ENCODE data around the gene SLC8A1. TPM values are rescaled to one million over a fixed set of nuclear protein-coding genes. Genes with fewer than 3 reads are reported as not detected.

Gene SLC8A1
- total RNA-seq, 1 experiment from 2014 or later, result 0.43 TPM

GRCh38 chr2:40455661-40456060, 3.8 kb upstream of the SLC8A1 start:
- DNase-seq, result no peak
- Histone ChIP-seq H3K36me3 (ENCODE audit: control insufficient read depth, insufficient read depth, low read length) (no peaks in the 10 kb centered on the region), H3K27me3 (replicated peaks; ENCODE audit: control insufficient read depth, insufficient read depth, low read length) (no peaks in the 10 kb centered on the region), H3K4me1 (no peaks in the 10 kb centered on the region), H3K9me3 (no peaks in the 10 kb centered on the region), H3K4me3 (ENCODE audit: low read depth, low read length) (no peak overlapping the region)
- TF ChIP-seq CTCF (IDR thresholded peaks at IDR 0.05; ENCODE audit: insufficient read depth in 1 of 2, low read depth in 1 of 2, low read length in 1 of 2, severe bottlenecking in 1 of 2, unreplicated experiment in 1 of 2), result no peak
- no TSS peak for BruUV-seq (replicated peaks)
- intact Hi-C loops (cut with micrococcal nuclease; ENCODE audit: unreplicated experiment), result no loop called here
- no peaks in the 10 kb centered on the region for H3K36me3 Mint-ChIP-seq (ENCODE audit: insufficient read depth, unreplicated experiment)
- no peaks in the 10 kb centered on the region for H3K4me1 Mint-ChIP-seq (ENCODE audit: low read depth, unreplicated experiment)
- peaks cover 15% of the 10 kb centered on the region for H3K27me3 Mint-ChIP-seq (ENCODE audit: insufficient read depth, unreplicated experiment)
- ChIA-PET CTCF (no interaction called here), POLR2A (no interaction called here)
- no peaks in the 10 kb centered on the region for H3K9me3 Mint-ChIP-seq (ENCODE audit: unreplicated experiment)
- no peak overlapping the region for H3K27ac Mint-ChIP-seq (ENCODE audit: unreplicated experiment)
- no peak overlapping the region for H3K4me3 Mint-ChIP-seq (ENCODE audit: unreplicated experiment)

DNA sequence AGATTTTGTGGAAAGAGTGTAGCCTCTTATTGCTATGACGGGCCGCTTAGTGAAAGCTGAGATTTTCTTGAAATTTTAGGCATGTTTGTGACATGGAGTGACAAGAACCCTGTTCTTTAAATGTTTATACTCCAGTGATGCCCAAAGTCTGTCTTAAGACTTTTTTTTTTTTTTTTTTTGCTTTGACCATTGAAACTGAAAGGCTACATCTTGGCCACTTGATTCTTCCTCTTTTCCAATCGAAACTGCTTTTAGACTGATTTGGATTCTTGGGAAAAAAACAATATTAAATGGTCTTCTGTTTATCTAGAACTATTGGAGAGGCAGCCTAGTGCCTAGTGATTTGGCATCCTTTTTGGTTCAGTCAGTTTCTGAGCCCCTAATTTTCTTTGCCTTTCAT, 2.4 kb upstream of the SLC8A1 start:
- ChIA-PET CTCF (no interaction called here), POLR2A (no interaction called here)
- no peak overlapping the region for H3K27ac Mint-ChIP-seq (ENCODE audit: unreplicated experiment)
- Histone ChIP-seq H3K9me3 (no peaks in the 10 kb centered on the region), H3K36me3 (ENCODE audit: control insufficient read depth, insufficient read depth, low read length) (no peaks in the 10 kb centered on the region), H3K27me3 (replicated peaks; ENCODE audit: control insufficient read depth, insufficient read depth, low read length) (no peaks in the 10 kb centered on the region), H3K4me1 (no peaks in the 10 kb centered on the region), H3K4me3 (ENCODE audit: low read depth, low read length) (no peak overlapping the region)
- no peaks in the 10 kb centered on the region for H3K9me3 Mint-ChIP-seq (ENCODE audit: unreplicated experiment)
- peaks cover 15% of the 10 kb centered on the region for H3K27me3 Mint-ChIP-seq (ENCODE audit: insufficient read depth, unreplicated experiment)
- no peaks in the 10 kb centered on the region for H3K4me1 Mint-ChIP-seq (ENCODE audit: low read depth, unreplicated experiment)
- intact Hi-C loops (cut with micrococcal nuclease; ENCODE audit: unreplicated experiment), result no loop called here
- no peaks in the 10 kb centered on the region for H3K36me3 Mint-ChIP-seq (ENCODE audit: insufficient read depth, unreplicated experiment)
- H3K4me3 Mint-ChIP-seq (ENCODE audit: unreplicated experiment), result no peak overlapping the region
- BruUV-seq (replicated peaks), result no TSS peak
- TF ChIP-seq CTCF (IDR thresholded peaks at IDR 0.05; ENCODE audit: insufficient read depth in 1 of 2, low read depth in 1 of 2, low read length in 1 of 2, severe bottlenecking in 1 of 2, unreplicated experiment in 1 of 2), result no peak
- no peak for DNase-seq

DNA sequence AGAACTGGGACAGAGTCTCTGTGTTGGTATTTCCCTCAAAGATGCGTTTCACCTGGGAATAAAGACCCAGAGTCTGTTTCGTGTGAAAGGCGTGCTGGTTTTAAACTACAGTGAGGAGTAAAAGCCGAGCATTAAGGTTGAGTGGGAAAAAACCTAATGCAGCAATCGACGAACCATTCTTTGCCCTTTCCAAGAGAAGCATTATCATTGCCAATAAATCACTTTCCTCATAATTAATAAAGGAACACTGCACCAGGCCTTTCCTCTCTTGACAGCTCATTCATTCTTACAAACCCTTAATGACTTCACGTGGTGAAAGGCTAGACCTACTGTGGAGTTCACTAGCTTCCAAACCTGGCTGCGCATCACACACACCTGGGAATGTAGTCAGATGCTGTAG, 896 bp upstream of the SLC8A1 start:
- no peaks in the 10 kb centered on the region for H3K4me1 ChIP-seq
- no peak overlapping the region for H3K4me3 ChIP-seq (ENCODE audit: low read depth, low read length)
- H3K27me3 ChIP-seq (replicated peaks; ENCODE audit: control insufficient read depth, insufficient read depth, low read length), result no peaks in the 10 kb centered on the region
- no TSS peak for BruUV-seq (replicated peaks)
- Mint-ChIP-seq H3K9me3 (ENCODE audit: unreplicated experiment) (no peaks in the 10 kb centered on the region), H3K4me1 (ENCODE audit: low read depth, unreplicated experiment) (no peaks in the 10 kb centered on the region), H3K4me3 (ENCODE audit: unreplicated experiment) (no peak overlapping the region), H3K36me3 (ENCODE audit: insufficient read depth, unreplicated experiment) (no peaks in the 10 kb centered on the region), H3K27me3 (ENCODE audit: insufficient read depth, unreplicated experiment) (peaks cover 17% of the 10 kb centered on the region), H3K27ac (ENCODE audit: unreplicated experiment) (no peak overlapping the region)
- no peaks in the 10 kb centered on the region for H3K36me3 ChIP-seq (ENCODE audit: control insufficient read depth, insufficient read depth, low read length)
- ChIA-PET POLR2A (no interaction called here), CTCF (no interaction called here)
- H3K9me3 ChIP-seq, result no peaks in the 10 kb centered on the region
- no peak for DNase-seq
- intact Hi-C loops (cut with micrococcal nuclease; ENCODE audit: unreplicated experiment), result no loop called here
- TF ChIP-seq CTCF (IDR thresholded peaks at IDR 0.05; ENCODE audit: insufficient read depth in 1 of 2, low read depth in 1 of 2, low read length in 1 of 2, severe bottlenecking in 1 of 2, unreplicated experiment in 1 of 2), result no peak

Measured in Caco-2 (cell line).